ENCODE results near the gene GPR160.
A peak's percentile ranks its signal among the peaks of the same experiment; 100 is the strongest.
"Not testable (repeated sequence)": the region's sequence is repeated elsewhere in the genome, so short reads cannot be mapped to it uniquely, and the experiment has no call there.

The GPR160 gene

GRCh38 chr3:170037463-170038433 lies at the start of gene GPR160:
GPR160 (plus strand) TSS chr3:170037995; CDS start chr3:170083973, 45,978 bp downstream.
- peak; percentile 41 to 53 for DNase-seq (ENCODE audit: low read depth in 2 of 2)

GRCh38 chr3:169990431-169990830 lies 47.4 kb upstream of the GPR160 start:
- DNase-seq (ENCODE audit: low read depth in 2 of 2), result no peak

GRCh38 chr3:169992156-169992555 lies 45.6 kb upstream of the GPR160 start:
- no peak for DNase-seq (ENCODE audit: low read depth in 2 of 2)

- no peak for DNase-seq (ENCODE audit: low read depth in 2 of 2)
These were observed 45.0 kb upstream of the GPR160 start for GRCh38 chr3:169992781-169993180.

- no peak for DNase-seq (ENCODE audit: low read depth in 2 of 2)
These were observed 44.0 kb upstream of the GPR160 start for GRCh38 chr3:169993761-169994160.

GRCh38 chr3:169996063-169996462 lies 41.7 kb upstream of the GPR160 start:
- no peak for DNase-seq (ENCODE audit: low read depth in 2 of 2)

- DNase-seq (ENCODE audit: low read depth in 2 of 2), result no peak
These were observed 39.1 kb upstream of the GPR160 start for GRCh38 chr3:169998668-169999131.

GRCh38 chr3:169999433-169999832 lies 38.4 kb upstream of the GPR160 start:
- DNase-seq (ENCODE audit: low read depth in 2 of 2), result no peak

GRCh38 chr3:170000051-170000450 lies 37.7 kb upstream of the GPR160 start:
- DNase-seq (ENCODE audit: low read depth in 2 of 2), result no peak

- DNase-seq (ENCODE audit: low read depth in 2 of 2), result no peak
These were observed 35.6 kb upstream of the GPR160 start for GRCh38 chr3:170002231-170002630.

GRCh38 chr3:170002879-170003278 lies 34.9 kb upstream of the GPR160 start:
- DNase-seq (ENCODE audit: low read depth in 2 of 2), result no peak

- no peak for DNase-seq (ENCODE audit: low read depth in 2 of 2)
These were observed 33.9 kb upstream of the GPR160 start for GRCh38 chr3:170003881-170004356.

- DNase-seq (ENCODE audit: low read depth in 2 of 2), result no peak
These were observed 30.6 kb upstream of the GPR160 start for GRCh38 chr3:170007031-170007663.

- no peak for DNase-seq (ENCODE audit: low read depth in 2 of 2)
These were observed 27.3 kb upstream of the GPR160 start for GRCh38 chr3:170010498-170010897.

GRCh38 chr3:170012683-170013400 lies 25.0 kb upstream of the GPR160 start:
- DNase-seq (ENCODE audit: low read depth in 2 of 2), result no peak

- DNase-seq (ENCODE audit: low read depth in 2 of 2), result no peak
These were observed 21.7 kb upstream of the GPR160 start for GRCh38 chr3:170016057-170016456.

- DNase-seq (ENCODE audit: low read depth in 2 of 2), result not testable (repeated sequence)
These were observed 18.5 kb upstream of the GPR160 start for GRCh38 chr3:170019306-170019705.

GRCh38 chr3:170021083-170021482 lies 16.7 kb upstream of the GPR160 start:
- DNase-seq (ENCODE audit: low read depth in 2 of 2), result no peak

- DNase-seq (ENCODE audit: low read depth in 2 of 2), result no peak
These were observed 15.5 kb upstream of the GPR160 start for GRCh38 chr3:170022336-170022735.

- no peak for DNase-seq (ENCODE audit: low read depth in 2 of 2)
These were observed 14.6 kb upstream of the GPR160 start for GRCh38 chr3:170023165-170023564.

GRCh38 chr3:170024581-170024980 lies 13.2 kb upstream of the GPR160 start:
- no peak for DNase-seq (ENCODE audit: low read depth in 2 of 2)
